Kidney epithelial cell (primary cell): ENCODE results near the gene RPAIN. TPM values are rescaled to one million over a fixed set of nuclear protein-coding genes. Genes with fewer than 3 reads are reported as not detected.

Experiments
- DNase-seq: peaks from one replicate; pipeline ENCODE4 v3.0.0-alpha.2; 2010; ENCODE audit warnings: low read depth
- H3K27me3 ChIP-seq: 2 replicates; pipeline ENCODE4 v1.6.0; 2011; ENCODE audit warnings: low read length; ENCODE audit not compliant: control insufficient read depth, insufficient read depth
- H3K36me3 ChIP-seq: 2 replicates; pipeline ENCODE4 v1.5.1; 2011; ENCODE audit warnings: low read length; ENCODE audit not compliant: control insufficient read depth, insufficient read depth
- H3K4me3 ChIP-seq: 2 replicates; pipeline ENCODE4 v1.5.1; 2011; ENCODE audit warnings: low read depth, mild to moderate bottlenecking, control low read depth, low read length
- CTCF ChIP-seq: IDR thresholded peaks from 2 replicates; pipeline ENCODE4 v1.5.1; 2011; ENCODE audit warnings: mild to moderate bottlenecking, moderate library complexity, low read length, control low read depth, inconsistent platforms; ENCODE audit not compliant: insufficient read depth, poor library complexity, severe bottlenecking
- total RNA-seq: library from RNA; depleted of rRNA; stranded (reverse); fragments of >200 nt; gene quantifications from 2 replicates; pipeline ENCODE4 v1.2.3, GENCODE V29; 2015

The RPAIN gene
- total RNA-seq, 1 donor from 2014 or later = 71.4 TPM

GRCh38 chr17:5468075-5468473 is 48.1 kb downstream of the RPAIN start:
- H3K27me3 ChIP-seq = no peaks in the 10 kb centered on the region
- no peak for TF ChIP-seq CTCF
- DNase-seq = no peak

GRCh38 chr17:5472511-5472910 is 52.5 kb downstream of the RPAIN start:
- Histone ChIP-seq H3K36me3 (no peaks in the 10 kb centered on the region), H3K4me3 (no peak overlapping the region), H3K27me3 (no peaks in the 10 kb centered on the region)
- no peak for TF ChIP-seq CTCF
- no peak for DNase-seq

More at GRCh38 chr17:5468075-5468473, 48.1 kb downstream of the RPAIN start:
- peak overlapping the region; percentile 90 for H3K4me3 ChIP-seq
- H3K36me3 ChIP-seq = no peaks in the 10 kb centered on the region

- no peak for TF ChIP-seq CTCF
- Histone ChIP-seq H3K27me3 (no peaks in the 10 kb centered on the region), H3K36me3 (no peaks in the 10 kb centered on the region), H3K4me3 (no peak overlapping the region)
- no peak for DNase-seq
These were observed 53.9 kb downstream of the RPAIN start for GRCh38 chr17:5473906-5474305.

DNA sequence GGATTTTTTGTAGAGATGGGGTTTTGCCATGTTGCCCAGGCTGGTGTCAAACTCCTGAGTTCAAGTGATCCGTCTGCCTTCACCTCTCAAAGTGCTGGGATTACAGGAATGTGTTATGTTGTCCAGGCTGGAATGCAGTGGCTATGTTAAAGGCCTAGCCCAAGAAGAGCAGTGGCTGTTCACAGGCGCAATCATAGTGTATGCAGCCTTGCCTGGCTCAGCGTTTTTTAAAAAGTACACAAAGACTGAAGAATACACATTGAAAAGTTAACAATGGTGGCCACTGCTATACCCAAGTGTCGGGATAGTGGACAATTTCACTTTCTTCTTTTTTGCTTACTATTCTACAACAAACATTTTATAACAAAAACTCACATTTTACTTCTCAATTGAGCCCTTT is 59.0 kb downstream of the RPAIN start:
- TF ChIP-seq CTCF = no peak
- no peak for DNase-seq
- H3K4me3 ChIP-seq = no peak overlapping the region
- no peaks in the 10 kb centered on the region for H3K27me3 ChIP-seq
- peaks cover 3% of the 10 kb centered on the region for H3K36me3 ChIP-seq

- Histone ChIP-seq H3K27me3 (no peaks in the 10 kb centered on the region), H3K4me3 (no peak overlapping the region), H3K36me3 (peaks cover 3% of the 10 kb centered on the region)
- no peak for TF ChIP-seq CTCF
- DNase-seq = no peak
These were observed 61.0 kb downstream of the RPAIN start for GRCh38 chr17:5480962-5481361.

GRCh38 chr17:5481451-5481850 is 61.5 kb downstream of the RPAIN start:
- Histone ChIP-seq H3K27me3 (no peaks in the 10 kb centered on the region), H3K4me3 (no peak overlapping the region), H3K36me3 (peaks cover 3% of the 10 kb centered on the region)
- DNase-seq = no peak
- no peak for TF ChIP-seq CTCF
